Measurements from ENCODE around the gene IKZF3. TPM values are rescaled to one million over a fixed set of nuclear protein-coding genes. Genes with fewer than 3 reads are reported as not detected.
"Not testable (repeated sequence)": the region's sequence is repeated elsewhere in the genome, so short reads cannot be mapped to it uniquely, and the experiment has no call there.

IKZF3 gene
- total RNA-seq, 4 donors from 2014 or later = 1.8 to 2.8 (median 2.6) TPM

GRCh38 chr17:39767147-39767546 is 97.0 kb downstream of the IKZF3 start:
- TF ChIP-seq CTCF (IDR thresholded peaks at IDR 0.05) (no peak), POLR2A (IDR thresholded peaks at IDR 0.05) (no peak)
- no peaks in the 10 kb centered on the region for H3K36me3 ChIP-seq
- no peaks in the 10 kb centered on the region for H3K27me3 ChIP-seq
- no peaks in the 10 kb centered on the region for H3K4me1 ChIP-seq
- no peak overlapping the region for H3K27ac ChIP-seq
- WGBS, 2 donors = 56 to 62% methylated on average over 3 of the region's 3 CpGs
- intact Hi-C loops (cut with DNase I) = no loop called here
- no peak overlapping the region for H3K4me3 ChIP-seq (replicated peaks in 1 of 3)
- no peak for DNase-seq
- H3K9me3 ChIP-seq = no peaks in the 10 kb centered on the region

GRCh38 chr17:39765766-39766165 is 98.3 kb downstream of the IKZF3 start:
- Histone ChIP-seq H3K27me3 (no peaks in the 10 kb centered on the region), H3K27ac (no peak overlapping the region), H3K36me3 (no peaks in the 10 kb centered on the region), H3K4me3 (replicated peaks in 1 of 3) (no peak overlapping the region), H3K4me1 (no peaks in the 10 kb centered on the region), H3K9me3 (no peaks in the 10 kb centered on the region)
- no peak for TF ChIP-seq POLR2A (IDR thresholded peaks at IDR 0.05)
- TF ChIP-seq CTCF (IDR thresholded peaks at IDR 0.05) = no peak
- no peak for DNase-seq
- WGBS, 2 donors = 94 to 96% methylated on average over 18 of the region's 18 CpGs
- intact Hi-C loops (cut with DNase I) = no loop called here

GRCh38 chr17:39765175-39765574 is 98.9 kb downstream of the IKZF3 start:
- intact Hi-C loops (cut with DNase I) = no loop called here
- no peak for DNase-seq
- no peaks in the 10 kb centered on the region for H3K36me3 ChIP-seq
- H3K4me3 ChIP-seq (replicated peaks in 1 of 3) = no peak overlapping the region
- no peak overlapping the region for H3K27ac ChIP-seq
- no peaks in the 10 kb centered on the region for H3K4me1 ChIP-seq
- 40 to 81% methylated on average over 3 of the region's 3 CpGs for WGBS, 2 donors
- no peaks in the 10 kb centered on the region for H3K9me3 ChIP-seq
- TF ChIP-seq CTCF (IDR thresholded peaks at IDR 0.05) = no peak
- no peak for TF ChIP-seq POLR2A (IDR thresholded peaks at IDR 0.05)
- no peaks in the 10 kb centered on the region for H3K27me3 ChIP-seq

- WGBS, 2 donors = 76 to 90% methylated on average over 3 of the region's 3 CpGs
- H3K4me1 ChIP-seq; H3K27me3 ChIP-seq; DNase-seq; H3K9me3 ChIP-seq; H3K36me3 ChIP-seq; intact Hi-C loops (cut with DNase I); H3K27ac ChIP-seq; H3K4me3 ChIP-seq (replicated peaks in 1 of 3): not testable (repeated sequence)
Measured at GRCh38 chr17:39764171-39764570, 99.9 kb downstream of the IKZF3 start.

GRCh38 chr17:39763051-39763820 is 100.9 kb downstream of the IKZF3 start:
- Histone ChIP-seq H3K4me1 (no peaks in the 10 kb centered on the region), H3K36me3 (no peaks in the 10 kb centered on the region), H3K27ac (no peak overlapping the region), H3K9me3 (no peaks in the 10 kb centered on the region), H3K4me3 (replicated peaks in 1 of 3) (no peak overlapping the region), H3K27me3 (no peaks in the 10 kb centered on the region)
- 77 to 81% methylated on average over 5 of the region's 5 CpGs for WGBS, 2 donors
- DNase-seq = no peak
- intact Hi-C loops (cut with DNase I) = no loop called here
- TF ChIP-seq POLR2A (IDR thresholded peaks at IDR 0.05) (no peak), CTCF (IDR thresholded peaks at IDR 0.05) (no peak)

Measured in thyroid gland (tissue), 4 donors.